Ascending aorta (tissue), 2 donors: ENCODE results near the gene SYK. TPM values are rescaled to one million over a fixed set of nuclear protein-coding genes. Genes with fewer than 3 reads are reported as not detected.

Experiments
- DNase-seq, 2 donors: peaks; one replicate each; pipeline ENCODE4 v3.0.0-alpha.2; 2019; ENCODE audit warnings: low spot score in 2 of 2
- H3K27ac ChIP-seq, 2 donors: fragments of 200-600 bp; sonication (generic); one replicate each; pipeline ENCODE4 v1.5.1; 2016 to 2017; ENCODE audit warnings: mild to moderate bottlenecking in 1 of 2
- H3K27me3 ChIP-seq: fragments of 200-600 bp; sonication (generic); one replicate; pipeline ENCODE4 v1.5.1; 2017
- H3K36me3 ChIP-seq, 2 donors: fragments of 200-600 bp; sonication (generic); one replicate each; pipeline ENCODE4 v1.5.1; 2016
- H3K4me1 ChIP-seq, 2 donors: fragments of 200-600 bp; sonication (generic); one replicate each; pipeline ENCODE4 v1.5.1; 2016 to 2017; ENCODE audit warnings: mild to moderate bottlenecking in 1 of 2
- H3K4me3 ChIP-seq, 2 donors: fragments of 200-600 bp; sonication (generic); one replicate each; pipeline ENCODE4 v1.5.1; 2016 to 2017; ENCODE audit warnings: mild to moderate bottlenecking in 1 of 2
- H3K9me3 ChIP-seq, 2 donors: fragments of 200-600 bp; sonication (generic); one replicate each; pipeline ENCODE4 v1.5.1; 2016
- intact Hi-C: fragments of 100-400 bp; cut with DNase I; formaldehyde crosslinking; loops from one replicate; pipeline ENCODE4 v1.15.1; 2023
- total RNA-seq: library from RNA; depleted of rRNA; stranded (reverse); fragments of >200 nt; gene quantifications from one replicate; pipeline ENCODE4 v1.1.0, GENCODE V29; 2016
- TF ChIP-seq, protein P1 (sequence below), 3 experiments: fragments of 200-600 bp in 2 of 3; fragments of 450-650 bp in 1 of 3; sonication (generic) in 2 of 3; IDR thresholded peaks; one replicate each; pipeline ENCODE4 v1.5.1; 2016 to 2019; ENCODE audit warnings: antibody characterized with exemption in 3 of 3, mild to moderate bottlenecking in 1 of 3, moderate library complexity in 1 of 3

SYK gene
- total RNA-seq, 1 donor from 2014 or later: 3.2 TPM

DNA sequence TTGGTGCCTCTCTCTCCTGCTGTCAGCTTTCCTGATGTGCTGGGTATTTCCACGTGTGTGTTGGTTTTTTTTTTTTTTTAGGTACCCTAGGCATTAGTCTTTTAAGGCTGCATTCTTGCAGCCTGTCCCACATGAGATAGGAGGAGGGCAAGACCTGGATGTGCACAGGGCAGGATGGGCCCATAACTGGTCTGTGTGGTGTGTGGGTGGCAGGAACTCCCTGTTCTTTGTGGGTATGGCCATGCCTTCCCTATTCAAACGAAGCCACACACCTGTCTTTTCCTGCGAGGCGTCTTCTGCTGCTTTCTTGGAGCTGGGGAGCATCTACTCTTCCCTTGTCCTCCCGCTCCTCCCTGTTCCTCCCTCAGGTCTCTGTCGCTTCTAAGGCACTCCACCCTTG is 6.8 kb downstream of the SYK start:
- TF ChIP-seq, protein P1, sequence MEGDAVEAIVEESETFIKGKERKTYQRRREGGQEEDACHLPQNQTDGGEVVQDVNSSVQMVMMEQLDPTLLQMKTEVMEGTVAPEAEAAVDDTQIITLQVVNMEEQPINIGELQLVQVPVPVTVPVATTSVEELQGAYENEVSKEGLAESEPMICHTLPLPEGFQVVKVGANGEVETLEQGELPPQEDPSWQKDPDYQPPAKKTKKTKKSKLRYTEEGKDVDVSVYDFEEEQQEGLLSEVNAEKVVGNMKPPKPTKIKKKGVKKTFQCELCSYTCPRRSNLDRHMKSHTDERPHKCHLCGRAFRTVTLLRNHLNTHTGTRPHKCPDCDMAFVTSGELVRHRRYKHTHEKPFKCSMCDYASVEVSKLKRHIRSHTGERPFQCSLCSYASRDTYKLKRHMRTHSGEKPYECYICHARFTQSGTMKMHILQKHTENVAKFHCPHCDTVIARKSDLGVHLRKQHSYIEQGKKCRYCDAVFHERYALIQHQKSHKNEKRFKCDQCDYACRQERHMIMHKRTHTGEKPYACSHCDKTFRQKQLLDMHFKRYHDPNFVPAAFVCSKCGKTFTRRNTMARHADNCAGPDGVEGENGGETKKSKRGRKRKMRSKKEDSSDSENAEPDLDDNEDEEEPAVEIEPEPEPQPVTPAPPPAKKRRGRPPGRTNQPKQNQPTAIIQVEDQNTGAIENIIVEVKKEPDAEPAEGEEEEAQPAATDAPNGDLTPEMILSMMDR (IDR thresholded peaks at IDR 0.05): no peak
- Histone ChIP-seq H3K4me3 (no peak overlapping the region), H3K36me3 (no peaks in the 10 kb centered on the region), H3K27ac (no peak overlapping the region), H3K9me3 (no peaks in the 10 kb centered on the region), H3K27me3 (no peaks in the 10 kb centered on the region), H3K4me1 (no peaks in the 10 kb centered on the region)
- intact Hi-C loops: no loop called here
- DNase-seq: no peak

DNA sequence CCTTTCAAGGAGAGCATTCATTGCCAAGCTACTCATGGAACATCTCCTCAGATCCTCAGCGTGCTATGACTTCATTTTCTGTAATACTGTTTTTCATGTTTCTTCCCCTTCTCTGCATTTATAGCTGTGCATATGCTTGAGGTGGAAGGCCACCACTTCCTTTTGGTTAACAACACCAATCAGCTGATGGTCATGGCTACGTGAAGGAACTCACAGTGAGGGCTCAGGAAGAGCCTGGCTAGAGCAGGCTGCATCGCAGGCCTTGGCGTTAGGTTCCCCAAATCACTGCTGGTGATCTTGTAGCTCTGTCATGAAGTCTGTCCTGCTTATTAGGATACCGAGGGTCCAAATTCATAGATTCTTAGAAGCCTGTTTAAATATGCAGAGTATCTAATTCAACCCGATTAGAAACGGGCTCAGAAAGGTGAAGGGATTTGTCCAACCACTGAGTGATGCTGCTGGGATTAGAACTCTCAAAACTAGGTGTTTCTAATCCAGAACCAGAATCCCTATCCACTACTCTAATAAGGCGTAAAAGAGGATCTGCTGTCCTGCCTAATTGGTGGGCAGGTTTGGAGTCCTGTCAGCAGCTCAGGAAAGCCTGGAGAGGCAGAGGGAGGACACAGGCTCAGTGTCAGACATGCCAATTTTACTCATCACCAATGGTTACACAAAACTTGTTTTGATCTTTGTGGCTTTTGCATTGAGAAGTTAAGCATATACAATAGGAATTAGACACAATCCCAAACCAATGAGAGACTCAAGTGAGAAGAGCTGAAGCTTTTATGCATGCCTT is 7.5 kb downstream of the SYK start:
- no peak overlapping the region for H3K27ac ChIP-seq
- no peak for DNase-seq

DNA sequence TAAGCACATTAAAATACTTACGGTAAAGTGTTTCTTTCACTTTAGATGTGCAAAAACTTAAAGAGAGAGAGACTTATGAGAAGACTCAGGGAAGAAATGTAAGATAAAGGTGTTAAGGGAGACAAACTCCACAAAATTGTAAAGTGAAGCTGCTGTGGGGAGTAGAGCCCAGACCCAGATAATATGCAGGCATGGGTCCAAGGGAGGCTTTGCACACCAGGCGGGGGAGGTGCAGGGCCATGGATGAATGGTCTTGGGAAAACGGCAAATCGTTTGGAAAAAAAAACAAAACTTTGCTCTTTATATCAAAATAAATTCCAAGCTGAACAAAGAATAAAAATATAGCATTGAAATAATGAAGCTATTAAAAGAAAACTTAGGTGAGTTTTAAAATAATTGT is 9.1 kb downstream of the SYK start:
- Histone ChIP-seq H3K4me1 (no peaks in the 10 kb centered on the region), H3K27ac (no peak overlapping the region), H3K9me3 (no peaks in the 10 kb centered on the region), H3K36me3 (no peaks in the 10 kb centered on the region), H3K27me3 (no peaks in the 10 kb centered on the region), H3K4me3 (no peak overlapping the region)
- intact Hi-C loops: no loop called here
- TF ChIP-seq, protein P1 (IDR thresholded peaks at IDR 0.05): no peak
- no peak for DNase-seq

More for the DNA sequence above, 7.5 kb downstream of the SYK start:
- no peaks in the 10 kb centered on the region for H3K36me3 ChIP-seq
- H3K27me3 ChIP-seq: no peaks in the 10 kb centered on the region
- H3K4me1 ChIP-seq: no peaks in the 10 kb centered on the region
- TF ChIP-seq, protein P1 (IDR thresholded peaks at IDR 0.05): no peak
- intact Hi-C loops: no loop called here
- no peaks in the 10 kb centered on the region for H3K9me3 ChIP-seq
- no peak overlapping the region for H3K4me3 ChIP-seq

DNA sequence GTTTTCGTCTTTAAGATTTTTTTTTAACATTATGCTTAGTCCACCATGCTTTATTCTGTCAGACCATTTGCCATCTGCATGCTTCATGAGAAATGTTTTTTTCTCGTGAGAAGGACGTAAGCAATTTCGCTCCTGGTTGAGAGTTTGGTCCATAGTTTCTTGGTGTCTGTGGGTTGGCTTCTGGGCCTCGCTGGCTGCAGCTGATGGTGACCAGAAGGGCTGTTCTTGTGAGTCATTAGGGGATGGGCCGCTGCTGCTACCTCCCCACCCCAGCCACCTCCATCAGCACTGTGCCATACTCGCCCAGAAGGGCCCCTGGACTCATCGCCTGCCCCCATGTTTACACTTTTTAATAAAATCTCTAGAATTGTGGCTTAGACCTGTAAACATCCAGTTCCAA is 11.4 kb downstream of the SYK start:
- TF ChIP-seq, protein P1 (IDR thresholded peaks at IDR 0.05): no peak
- intact Hi-C loops: no loop called here
- DNase-seq: no peak
- H3K4me3 ChIP-seq: no peak overlapping the region
- H3K36me3 ChIP-seq: no peaks in the 10 kb centered on the region
- no peaks in the 10 kb centered on the region for H3K9me3 ChIP-seq
- H3K27me3 ChIP-seq: no peaks in the 10 kb centered on the region
- H3K4me1 ChIP-seq: no peaks in the 10 kb centered on the region
- H3K27ac ChIP-seq: no peak overlapping the region

DNA sequence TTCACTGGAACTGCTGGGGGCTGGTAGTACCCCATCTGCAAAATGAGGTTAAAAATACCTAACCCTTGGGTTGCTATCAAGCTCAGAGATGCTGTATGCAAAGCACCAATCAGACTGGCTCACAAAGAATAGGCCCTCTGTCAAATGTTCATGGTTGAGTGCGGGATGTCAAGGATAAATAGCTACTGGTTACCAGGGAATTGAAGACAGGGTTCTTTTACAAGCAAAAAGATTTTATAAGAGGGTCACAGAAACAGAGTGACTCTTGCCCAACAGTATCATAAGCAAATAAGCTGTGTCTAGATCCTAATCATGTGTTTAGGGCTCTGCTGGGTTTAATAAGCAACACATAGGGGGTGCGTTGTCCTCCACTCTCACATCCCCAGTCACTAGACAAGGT is 11.9 kb downstream of the SYK start:
- no peak overlapping the region for H3K4me3 ChIP-seq
- intact Hi-C loops: no loop called here
- no peak overlapping the region for H3K27ac ChIP-seq
- H3K9me3 ChIP-seq: no peaks in the 10 kb centered on the region
- no peak for DNase-seq
- H3K4me1 ChIP-seq: no peaks in the 10 kb centered on the region
- TF ChIP-seq, protein P1 (IDR thresholded peaks at IDR 0.05): no peak
- no peaks in the 10 kb centered on the region for H3K27me3 ChIP-seq
- H3K36me3 ChIP-seq: no peaks in the 10 kb centered on the region
